Stimulated activated CD8-positive, alpha-beta memory T cell treated with anti-CD3 and anti-CD28 coated beads, Interleukin-15, amount 100 ng/mL, for 48 hours (primary cell): Measurements from ENCODE around the gene KLHDC10.
A peak's percentile ranks its signal among the peaks of the same experiment; 100 is the strongest.
"Not testable (repeated sequence)": the region's sequence is repeated elsewhere in the genome, so short reads cannot be mapped to it uniquely, and the experiment has no call there.

Source experiments
- DNase-seq, 2 donors: peaks; one replicate each; pipeline ENCODE4 v3.0.0-alpha.2; 2020; ENCODE audit warnings: low read depth in 2 of 2

The KLHDC10 gene

GRCh38 chr7:130141161-130141883 is 71.0 kb downstream of the KLHDC10 start:
- DNase-seq, result no peak

GRCh38 chr7:130141884-130142653 is 71.7 kb downstream of the KLHDC10 start:
- no peak for DNase-seq

GRCh38 chr7:130142654-130143333 is 72.5 kb downstream of the KLHDC10 start:
- DNase-seq, result no peak

GRCh38 chr7:130143334-130143732 is 73.0 kb downstream of the KLHDC10 start:
- DNase-seq, result no peak

GRCh38 chr7:130143986-130144311 is 73.6 kb downstream of the KLHDC10 start:
- DNase-seq, result no peak

GRCh38 chr7:130144312-130145171 is 74.2 kb downstream of the KLHDC10 start:
- no peak for DNase-seq

- no peak for DNase-seq
Measured at GRCh38 chr7:130145424-130146100, 75.2 kb downstream of the KLHDC10 start.

GRCh38 chr7:130146142-130146541 is 75.8 kb downstream of the KLHDC10 start:
- not testable (repeated sequence) for DNase-seq

GRCh38 chr7:130146693-130147405 is 76.5 kb downstream of the KLHDC10 start:
- DNase-seq, result no peak

- no peak for DNase-seq
Measured at GRCh38 chr7:130147710-130148325, 77.5 kb downstream of the KLHDC10 start.

GRCh38 chr7:130148561-130148960 is 78.2 kb downstream of the KLHDC10 start:
- no peak for DNase-seq

- no peak for DNase-seq
Measured at GRCh38 chr7:130149281-130150139, 79.2 kb downstream of the KLHDC10 start.

- DNase-seq, result no peak
Measured at GRCh38 chr7:130150587-130150986, 80.3 kb downstream of the KLHDC10 start.

GRCh38 chr7:130151591-130152492 is 81.5 kb downstream of the KLHDC10 start:
- DNase-seq, result peak in 1 of 2 donors; percentile 26

- no peak for DNase-seq
Measured at GRCh38 chr7:130152493-130153210, 82.3 kb downstream of the KLHDC10 start.

- no peak for DNase-seq
Measured at GRCh38 chr7:130153211-130153908, 83.0 kb downstream of the KLHDC10 start.

- no peak for DNase-seq
Measured at GRCh38 chr7:130154131-130154500, 83.8 kb downstream of the KLHDC10 start.
